ENCODE results near the gene ANAPC7. TPM values are rescaled to one million over a fixed set of nuclear protein-coding genes. Genes with fewer than 3 reads are reported as not detected.
"Not testable (repeated sequence)": the region's sequence is repeated elsewhere in the genome, so short reads cannot be mapped to it uniquely, and the experiment has no call there.

ANAPC7 gene
- total RNA-seq, 1 experiment from 2014 or later, result 85.8 TPM

DNA sequence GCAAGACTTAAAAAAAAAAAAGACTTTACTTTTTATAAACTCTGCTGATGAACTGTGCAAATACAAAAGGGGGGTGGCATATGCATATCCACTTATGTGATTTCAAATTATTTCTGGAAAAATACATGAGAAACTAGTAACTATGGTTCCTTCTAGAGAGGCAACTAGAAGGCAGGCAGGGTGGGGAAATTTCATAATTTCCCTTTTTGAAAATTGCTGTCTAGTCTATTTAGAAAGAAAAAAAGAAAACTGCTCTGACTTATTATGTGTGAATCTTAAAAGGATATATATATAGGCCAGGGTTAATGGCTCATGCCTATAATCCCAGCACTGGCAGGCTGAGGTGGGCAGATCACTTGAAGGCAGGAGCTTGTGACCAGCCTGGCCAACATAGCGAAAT, 42.3 kb downstream of the ANAPC7 start:
- no peak overlapping the region for H3K27ac ChIP-seq (ENCODE audit: low read length)
- no TSS peak for BruUV-seq (replicated peaks)
- no peaks in the 10 kb centered on the region for H3K4me1 ChIP-seq (ENCODE audit: control insufficient read depth, insufficient read depth, low read length)
- CTCF ChIA-PET, result no interaction called here
- in situ Hi-C loops (cut with HindIII; ENCODE audit: low pct_unique_long_range_greater_than_20kb, low sequenced_read_pairs) (no loop called here), intact Hi-C loops (cut with micrococcal nuclease; ENCODE audit: unreplicated experiment) (no loop called here)
- H3K27me3 ChIP-seq (ENCODE audit: control insufficient read depth, insufficient read depth, low read length), result no peaks in the 10 kb centered on the region
- POLR2A ChIA-PET, result no interaction called here
- H3K36me3 ChIP-seq (ENCODE audit: control insufficient read depth, insufficient read depth, low read length), result no peaks in the 10 kb centered on the region
- no peaks in the 10 kb centered on the region for H3K9me3 ChIP-seq (ENCODE audit: control insufficient read depth, insufficient read depth, low read depth, low read length)
- DNase-seq (ENCODE audit: low read depth, low spot score) (no peak), ATAC-seq (no peak)
- no peak for TF ChIP-seq TCF7L2 (IDR thresholded peaks at IDR 0.05; ENCODE audit: low read depth, low read length)
- TF ChIP-seq, protein P1, sequence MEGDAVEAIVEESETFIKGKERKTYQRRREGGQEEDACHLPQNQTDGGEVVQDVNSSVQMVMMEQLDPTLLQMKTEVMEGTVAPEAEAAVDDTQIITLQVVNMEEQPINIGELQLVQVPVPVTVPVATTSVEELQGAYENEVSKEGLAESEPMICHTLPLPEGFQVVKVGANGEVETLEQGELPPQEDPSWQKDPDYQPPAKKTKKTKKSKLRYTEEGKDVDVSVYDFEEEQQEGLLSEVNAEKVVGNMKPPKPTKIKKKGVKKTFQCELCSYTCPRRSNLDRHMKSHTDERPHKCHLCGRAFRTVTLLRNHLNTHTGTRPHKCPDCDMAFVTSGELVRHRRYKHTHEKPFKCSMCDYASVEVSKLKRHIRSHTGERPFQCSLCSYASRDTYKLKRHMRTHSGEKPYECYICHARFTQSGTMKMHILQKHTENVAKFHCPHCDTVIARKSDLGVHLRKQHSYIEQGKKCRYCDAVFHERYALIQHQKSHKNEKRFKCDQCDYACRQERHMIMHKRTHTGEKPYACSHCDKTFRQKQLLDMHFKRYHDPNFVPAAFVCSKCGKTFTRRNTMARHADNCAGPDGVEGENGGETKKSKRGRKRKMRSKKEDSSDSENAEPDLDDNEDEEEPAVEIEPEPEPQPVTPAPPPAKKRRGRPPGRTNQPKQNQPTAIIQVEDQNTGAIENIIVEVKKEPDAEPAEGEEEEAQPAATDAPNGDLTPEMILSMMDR (IDR thresholded peaks at IDR 0.05), result no peak
- no peak for TF ChIP-seq POLR2AphosphoS5 (IDR thresholded peaks at IDR 0.05; ENCODE audit: low read depth, low read length)
- TF ChIP-seq, protein P2, sequence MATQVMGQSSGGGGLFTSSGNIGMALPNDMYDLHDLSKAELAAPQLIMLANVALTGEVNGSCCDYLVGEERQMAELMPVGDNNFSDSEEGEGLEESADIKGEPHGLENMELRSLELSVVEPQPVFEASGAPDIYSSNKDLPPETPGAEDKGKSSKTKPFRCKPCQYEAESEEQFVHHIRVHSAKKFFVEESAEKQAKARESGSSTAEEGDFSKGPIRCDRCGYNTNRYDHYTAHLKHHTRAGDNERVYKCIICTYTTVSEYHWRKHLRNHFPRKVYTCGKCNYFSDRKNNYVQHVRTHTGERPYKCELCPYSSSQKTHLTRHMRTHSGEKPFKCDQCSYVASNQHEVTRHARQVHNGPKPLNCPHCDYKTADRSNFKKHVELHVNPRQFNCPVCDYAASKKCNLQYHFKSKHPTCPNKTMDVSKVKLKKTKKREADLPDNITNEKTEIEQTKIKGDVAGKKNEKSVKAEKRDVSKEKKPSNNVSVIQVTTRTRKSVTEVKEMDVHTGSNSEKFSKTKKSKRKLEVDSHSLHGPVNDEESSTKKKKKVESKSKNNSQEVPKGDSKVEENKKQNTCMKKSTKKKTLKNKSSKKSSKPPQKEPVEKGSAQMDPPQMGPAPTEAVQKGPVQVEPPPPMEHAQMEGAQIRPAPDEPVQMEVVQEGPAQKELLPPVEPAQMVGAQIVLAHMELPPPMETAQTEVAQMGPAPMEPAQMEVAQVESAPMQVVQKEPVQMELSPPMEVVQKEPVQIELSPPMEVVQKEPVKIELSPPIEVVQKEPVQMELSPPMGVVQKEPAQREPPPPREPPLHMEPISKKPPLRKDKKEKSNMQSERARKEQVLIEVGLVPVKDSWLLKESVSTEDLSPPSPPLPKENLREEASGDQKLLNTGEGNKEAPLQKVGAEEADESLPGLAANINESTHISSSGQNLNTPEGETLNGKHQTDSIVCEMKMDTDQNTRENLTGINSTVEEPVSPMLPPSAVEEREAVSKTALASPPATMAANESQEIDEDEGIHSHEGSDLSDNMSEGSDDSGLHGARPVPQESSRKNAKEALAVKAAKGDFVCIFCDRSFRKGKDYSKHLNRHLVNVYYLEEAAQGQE (IDR thresholded peaks at IDR 0.05; ENCODE audit: insufficient read depth in 1 of 2, low read depth in 2 of 2, low read length in 1 of 2), result no peak
- no peak for TF ChIP-seq SIN3A (IDR thresholded peaks at IDR 0.05; ENCODE audit: borderline replicate concordance, insufficient read depth, low read depth, low read length)
- no peak overlapping the region for H3K4me3 ChIP-seq (ENCODE audit: low read depth in 2 of 2, low read length in 2 of 2)

DNA sequence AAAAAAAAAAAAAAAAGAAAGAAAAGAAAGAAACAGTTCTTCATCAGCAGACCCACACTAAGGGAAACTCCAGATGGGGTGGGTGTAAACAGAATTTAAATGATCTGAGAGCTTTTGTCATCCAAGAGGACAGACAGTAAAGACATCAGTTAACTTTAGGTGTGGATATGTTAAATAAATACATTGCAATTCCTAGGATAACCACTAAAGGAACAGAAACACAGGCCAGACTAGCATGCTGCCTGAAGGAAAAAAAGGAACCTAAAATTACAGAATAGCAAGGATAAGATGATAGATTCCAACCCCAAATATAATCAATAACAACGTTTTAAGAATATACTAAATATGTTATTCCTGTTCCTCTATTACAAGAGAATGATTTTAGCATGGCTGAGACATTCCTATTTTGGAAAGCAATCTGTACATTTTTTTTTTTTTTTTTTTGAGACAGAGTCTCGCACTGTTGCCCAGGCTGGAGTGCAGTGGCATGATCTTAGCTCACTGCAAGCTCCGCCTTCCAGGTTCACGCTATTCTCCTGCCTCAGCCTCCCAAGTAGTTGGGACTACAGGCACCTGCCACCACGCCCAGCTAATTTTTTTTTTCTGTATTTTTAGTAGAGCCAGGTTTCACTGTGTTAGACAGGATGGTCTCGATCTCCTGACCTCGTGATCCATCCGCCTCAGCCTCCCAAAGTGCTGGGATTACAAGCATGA, 45.0 kb downstream of the ANAPC7 start:
- H3K36me3 ChIP-seq (ENCODE audit: control insufficient read depth, insufficient read depth, low read length); H3K27ac ChIP-seq (ENCODE audit: low read length); H3K4me1 ChIP-seq (ENCODE audit: control insufficient read depth, insufficient read depth, low read length); BruUV-seq (replicated peaks); H3K9me3 ChIP-seq (ENCODE audit: control insufficient read depth, insufficient read depth, low read depth, low read length); H3K27me3 ChIP-seq (ENCODE audit: control insufficient read depth, insufficient read depth, low read length); H3K4me3 ChIP-seq (ENCODE audit: low read depth in 2 of 2, low read length in 2 of 2); in situ Hi-C loops (cut with HindIII; ENCODE audit: low pct_unique_long_range_greater_than_20kb, low sequenced_read_pairs); DNase-seq (ENCODE audit: low read depth, low spot score): not testable (repeated sequence)
- POLR2A ChIA-PET, result interaction anchor here (0.7 kb wide), 1 partner anchor 28 kb away, joined by 7 read pairs; no protein-coding TSS in a partner anchor
- CTCF ChIA-PET, result interaction anchor here (0.7 to 1.4 kb wide), 2 partner anchors 14 to 73 kb away, joined by 3 to 5 read pairs; no protein-coding TSS in a partner anchor
- peak; percentile 61; the same call in 1 of the 2 replicates for ATAC-seq
- intact Hi-C loops (cut with micrococcal nuclease; ENCODE audit: unreplicated experiment), result loop anchor here (10.0 kb wide), 1 partner anchor 76 kb away; no protein-coding TSS in a partner anchor

DNA sequence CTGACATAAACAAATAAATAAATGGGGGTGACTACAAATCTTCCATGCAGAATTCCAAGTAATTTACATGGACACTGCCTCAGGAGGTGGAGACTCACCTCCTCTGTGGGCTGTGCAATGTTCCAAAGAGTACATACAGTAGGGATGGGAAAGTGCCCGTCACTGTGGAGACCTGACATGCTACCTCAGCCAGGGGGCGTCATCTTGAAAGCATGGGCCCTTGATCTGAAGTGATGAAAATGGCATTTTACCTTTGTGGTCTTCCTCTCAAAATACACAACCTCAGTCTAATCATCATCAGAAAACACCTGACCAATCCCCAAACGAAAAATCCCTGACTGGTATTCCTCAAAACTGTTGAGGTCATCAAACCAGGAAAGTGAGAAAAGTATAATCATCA, 48.4 kb downstream of the ANAPC7 start:
- DNase-seq (ENCODE audit: low read depth, low spot score) (peak; percentile 13), ATAC-seq (peak; percentile 82)
- no TSS peak for BruUV-seq (replicated peaks)
- TF ChIP-seq, protein P2 (IDR thresholded peaks at IDR 0.05; ENCODE audit: insufficient read depth in 1 of 2, low read depth in 2 of 2, low read length in 1 of 2), result no peak
- TF ChIP-seq SIN3A (IDR thresholded peaks at IDR 0.05; ENCODE audit: borderline replicate concordance, insufficient read depth, low read depth, low read length) (no peak), POLR2AphosphoS5 (IDR thresholded peaks at IDR 0.05; ENCODE audit: low read depth, low read length) (no peak), TCF7L2 (IDR thresholded peaks at IDR 0.05; ENCODE audit: low read depth, low read length) (no peak)
- TF ChIP-seq, protein P1 (IDR thresholded peaks at IDR 0.05), result peak; percentile 77
- H3K4me3 ChIP-seq (ENCODE audit: low read depth in 2 of 2, low read length in 2 of 2), result no peak overlapping the region
- no peaks in the 10 kb centered on the region for H3K4me1 ChIP-seq (ENCODE audit: control insufficient read depth, insufficient read depth, low read length)
- no peaks in the 10 kb centered on the region; the same call in 1 of the 2 replicates for H3K36me3 ChIP-seq (ENCODE audit: control insufficient read depth, insufficient read depth, low read length)
- in situ Hi-C loops (cut with HindIII; ENCODE audit: low pct_unique_long_range_greater_than_20kb, low sequenced_read_pairs), result no loop called here
- POLR2A ChIA-PET, result no interaction called here
- H3K27me3 ChIP-seq (ENCODE audit: control insufficient read depth, insufficient read depth, low read length), result no peaks in the 10 kb centered on the region
- intact Hi-C loops (cut with micrococcal nuclease; ENCODE audit: unreplicated experiment), result loop anchor here (10.0 kb wide), 1 partner anchor 80 kb away; no protein-coding TSS in a partner anchor
- no peak overlapping the region for H3K27ac ChIP-seq (ENCODE audit: low read length)
- CTCF ChIA-PET, result no interaction called here
- no peaks in the 10 kb centered on the region for H3K9me3 ChIP-seq (ENCODE audit: control insufficient read depth, insufficient read depth, low read depth, low read length)

Data from Panc1 (cell line).